Measurements from ENCODE around the gene FOXM1.

The FOXM1 gene, protein sequence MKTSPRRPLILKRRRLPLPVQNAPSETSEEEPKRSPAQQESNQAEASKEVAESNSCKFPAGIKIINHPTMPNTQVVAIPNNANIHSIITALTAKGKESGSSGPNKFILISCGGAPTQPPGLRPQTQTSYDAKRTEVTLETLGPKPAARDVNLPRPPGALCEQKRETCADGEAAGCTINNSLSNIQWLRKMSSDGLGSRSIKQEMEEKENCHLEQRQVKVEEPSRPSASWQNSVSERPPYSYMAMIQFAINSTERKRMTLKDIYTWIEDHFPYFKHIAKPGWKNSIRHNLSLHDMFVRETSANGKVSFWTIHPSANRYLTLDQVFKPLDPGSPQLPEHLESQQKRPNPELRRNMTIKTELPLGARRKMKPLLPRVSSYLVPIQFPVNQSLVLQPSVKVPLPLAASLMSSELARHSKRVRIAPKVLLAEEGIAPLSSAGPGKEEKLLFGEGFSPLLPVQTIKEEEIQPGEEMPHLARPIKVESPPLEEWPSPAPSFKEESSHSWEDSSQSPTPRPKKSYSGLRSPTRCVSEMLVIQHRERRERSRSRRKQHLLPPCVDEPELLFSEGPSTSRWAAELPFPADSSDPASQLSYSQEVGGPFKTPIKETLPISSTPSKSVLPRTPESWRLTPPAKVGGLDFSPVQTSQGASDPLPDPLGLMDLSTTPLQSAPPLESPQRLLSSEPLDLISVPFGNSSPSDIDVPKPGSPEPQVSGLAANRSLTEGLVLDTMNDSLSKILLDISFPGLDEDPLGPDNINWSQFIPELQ

DNA sequence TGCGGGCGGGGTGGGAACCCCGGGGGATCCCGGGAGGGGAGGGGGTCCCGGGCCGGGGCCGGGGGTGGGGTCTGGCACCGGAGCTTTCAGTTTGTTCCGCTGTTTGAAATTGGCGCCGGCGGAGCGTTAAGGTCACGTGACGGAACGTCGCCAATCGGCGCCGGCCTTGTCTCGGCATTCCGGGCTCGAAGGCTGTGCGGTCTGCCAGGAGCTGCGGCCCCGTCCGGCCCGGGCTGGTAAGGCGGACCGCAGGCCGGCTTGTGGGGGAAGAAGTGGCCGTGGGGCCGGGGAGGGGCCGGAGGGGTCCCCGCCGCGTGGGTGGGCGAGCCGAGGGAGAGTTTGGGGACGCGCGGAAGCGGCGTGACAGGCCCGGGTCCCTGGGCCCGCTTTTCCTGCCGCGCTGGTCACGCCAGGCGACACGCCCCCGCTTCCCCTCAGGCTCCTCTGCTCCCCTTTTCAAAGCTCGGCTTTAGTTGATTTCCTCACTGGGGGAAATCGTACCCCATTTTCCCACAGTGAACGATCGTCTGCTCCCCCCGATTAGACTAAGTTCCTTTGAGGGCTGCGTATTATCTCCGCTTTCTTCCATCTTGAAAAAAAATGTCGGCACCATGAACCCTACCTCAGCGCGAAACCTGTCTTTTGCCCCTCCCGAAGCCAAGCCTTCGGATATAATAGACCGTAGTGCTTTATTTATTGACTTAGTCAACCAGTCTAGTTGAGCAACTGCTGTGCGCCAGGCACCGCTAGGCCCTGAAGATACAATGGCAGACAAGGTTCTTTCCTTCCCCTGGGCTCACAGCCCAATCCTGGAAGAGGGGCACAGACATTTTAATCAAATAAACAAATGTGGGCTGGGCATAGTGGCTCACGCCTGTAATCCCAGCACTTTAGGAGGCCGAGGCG lies at the start of gene FOXM1, which contains the start of gene RHNO1:
FOXM1 (minus strand) TSS at position 128 of the 906 bp plus-strand sequence. CDS start 2,696 bp downstream, outside the sequence.
RHNO1 (plus strand) TSS at position 177 of the 906 bp plus-strand sequence. CDS start 8,144 bp downstream, outside the sequence.
- no peaks in the 10 kb centered on the region for H3K9me3 ChIP-seq (replicated peaks in 1 of 11)
- H3K9ac ChIP-seq: peak within 1 kb of the TSS; percentile 92 to 98 (median 97)
- H4K20me1 ChIP-seq: peaks cover 0 to 23% (median 6%) of the 10 kb centered on the region in 11 experiments; a peak in 8 of 22 replicates
- peak within 1 kb of the TSS; percentile 64 to 92 (median 79) for H3K4me3 ChIP-seq
- peaks cover 7 to 63% (median 53%) of the 10 kb centered on the region in 11 experiments; a peak in 19 of 22 replicates for H3K36me3 ChIP-seq
- no peaks in the 10 kb centered on the region for H3K27me3 ChIP-seq
- peak within 1 kb of the TSS; percentile 92 to 100 (median 95) for H3K4me2 ChIP-seq
- TF ChIP-seq Cebpa-rat (IDR thresholded peaks at IDR 0.05): no peak
- H3K27ac ChIP-seq: peak within 1 kb of the TSS; percentile 90 to 99 (median 96)
- H3K4me1 ChIP-seq: peaks cover 38 to 76% (median 53%) of the 10 kb centered on the region in 10 experiments

DNA sequence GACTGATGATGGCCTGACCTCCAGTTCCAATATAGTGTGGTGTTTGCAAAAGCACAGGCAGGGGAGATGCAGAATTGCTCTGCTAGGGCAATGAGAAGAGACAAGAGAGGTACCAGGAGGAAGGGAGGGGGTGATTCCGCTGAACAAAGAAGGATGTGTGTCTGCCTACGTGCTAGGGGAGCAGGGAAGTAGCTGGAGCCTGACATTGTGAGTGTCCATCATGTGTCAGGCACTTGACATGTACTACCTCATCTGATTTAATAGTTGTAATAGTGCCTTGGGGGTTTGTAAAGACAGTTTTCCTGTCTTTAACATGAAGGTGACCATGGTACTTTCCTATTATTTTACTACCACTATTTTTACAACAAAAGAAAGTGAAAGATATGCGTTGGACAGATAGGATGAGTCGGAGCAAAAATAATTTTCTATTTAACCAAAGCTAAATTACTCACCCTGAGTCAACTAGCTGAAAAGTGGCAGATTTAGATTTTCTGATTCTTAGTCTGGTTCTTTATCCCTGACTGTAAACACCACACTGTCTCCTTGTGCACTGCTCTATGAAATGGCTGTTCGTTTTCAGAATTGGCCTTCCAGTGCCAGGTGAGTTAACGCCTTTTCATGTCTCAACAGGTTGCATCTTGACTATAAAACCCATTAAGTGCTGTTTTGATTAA lies 48.5 kb upstream of the FOXM1 start:
- no peaks in the 10 kb centered on the region for H3K27me3 ChIP-seq
- no peak overlapping the region for H3K27ac ChIP-seq
- no peak overlapping the region for H3K4me3 ChIP-seq
- H3K9me3 ChIP-seq (replicated peaks in 1 of 11): no peaks in the 10 kb centered on the region
- no peak for TF ChIP-seq Cebpa-rat (IDR thresholded peaks at IDR 0.05)
- no peaks in the 10 kb centered on the region for H3K4me1 ChIP-seq
- no peaks in the 10 kb centered on the region for H4K20me1 ChIP-seq
- H3K9ac ChIP-seq: no peak overlapping the region
- H3K36me3 ChIP-seq: peaks cover 49 to 100% (median 77%) of the 10 kb centered on the region in 11 experiments
- no peak overlapping the region for H3K4me2 ChIP-seq

DNA sequence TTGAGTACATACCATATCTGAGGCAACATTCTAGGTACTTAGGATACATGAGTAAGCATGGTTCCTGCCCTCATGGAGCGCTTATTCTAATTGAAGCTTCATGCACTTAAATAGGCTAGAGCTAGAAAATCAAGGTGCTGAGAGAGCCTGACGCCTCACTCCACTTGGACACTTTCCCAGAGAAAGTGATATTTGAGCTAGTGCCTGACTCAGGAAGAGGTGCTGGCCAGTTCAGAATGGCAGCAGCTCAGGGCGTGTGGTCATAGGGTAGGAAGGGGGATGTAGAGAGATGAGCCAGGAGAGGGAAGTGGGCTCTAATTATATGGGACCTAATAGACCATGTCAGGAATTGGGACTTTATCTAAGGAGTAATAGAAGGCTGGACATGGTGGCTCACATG lies 47.0 kb upstream of the FOXM1 start:
- Histone ChIP-seq H3K4me2 (no peak overlapping the region), H3K27ac (no peak overlapping the region), H3K27me3 (no peaks in the 10 kb centered on the region), H3K36me3 (peaks cover 46 to 92% (median 75%) of the 10 kb centered on the region in 11 experiments), H4K20me1 (no peaks in the 10 kb centered on the region), H3K4me1 (peaks cover 0 to 11% (median 4%) of the 10 kb centered on the region in 10 experiments; a peak in 8 of 20 replicates), H3K9ac (no peak overlapping the region), H3K4me3 (no peak overlapping the region), H3K9me3 (replicated peaks in 1 of 11) (no peaks in the 10 kb centered on the region)
- TF ChIP-seq Cebpa-rat (IDR thresholded peaks at IDR 0.05): no peak

DNA sequence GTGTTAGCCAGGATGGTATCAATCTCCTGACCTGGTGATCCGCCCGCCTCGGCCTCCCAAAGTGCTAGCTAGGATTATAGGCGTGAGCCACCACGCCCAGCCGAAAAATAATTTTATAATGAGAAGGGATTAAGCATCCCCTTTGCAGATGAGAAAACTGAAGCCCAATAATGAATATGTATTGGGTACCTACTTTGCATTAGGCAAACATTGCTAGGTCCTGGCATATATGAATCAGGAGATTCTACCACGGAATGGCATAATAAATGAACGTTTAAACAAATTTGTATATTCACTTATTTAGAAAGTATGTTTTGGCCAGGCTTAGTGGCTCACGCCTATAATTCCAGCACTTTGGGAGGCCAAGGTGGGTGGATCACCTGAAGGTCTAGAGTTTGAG lies 46.1 kb upstream of the FOXM1 start:
- H3K4me1 ChIP-seq: peaks cover 0 to 11% (median 4%) of the 10 kb centered on the region in 10 experiments; a peak in 8 of 20 replicates
- no peak overlapping the region for H3K4me3 ChIP-seq
- no peaks in the 10 kb centered on the region for H3K9me3 ChIP-seq (replicated peaks in 1 of 11)
- no peak for TF ChIP-seq Cebpa-rat (IDR thresholded peaks at IDR 0.05)
- no peaks in the 10 kb centered on the region for H3K27me3 ChIP-seq
- peaks cover 44 to 91% (median 71%) of the 10 kb centered on the region in 11 experiments for H3K36me3 ChIP-seq
- H3K9ac ChIP-seq: no peak overlapping the region
- H3K4me2 ChIP-seq: no peak overlapping the region
- no peaks in the 10 kb centered on the region for H4K20me1 ChIP-seq
- no peak overlapping the region for H3K27ac ChIP-seq

DNA sequence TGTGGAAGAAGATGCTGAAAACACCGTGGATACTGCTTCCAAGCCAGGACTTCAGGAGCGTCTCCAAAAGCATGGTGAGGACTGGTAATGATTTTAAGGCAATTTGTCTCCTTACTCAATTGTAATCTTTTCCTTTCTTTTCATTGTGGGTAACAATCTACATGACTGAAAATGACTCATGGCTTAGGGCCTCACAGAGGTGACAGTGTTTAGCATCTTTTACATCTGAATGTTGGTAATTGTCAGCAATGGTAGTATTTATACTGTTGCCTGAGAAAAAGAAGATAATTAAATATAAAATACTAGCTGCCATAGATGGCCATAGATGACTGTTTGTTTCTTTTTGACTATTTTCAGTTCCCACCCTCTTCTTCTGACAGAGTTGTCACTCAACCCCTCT lies 45.4 kb upstream of the FOXM1 start:
- H4K20me1 ChIP-seq: no peaks in the 10 kb centered on the region
- H3K9ac ChIP-seq: no peak overlapping the region
- H3K4me2 ChIP-seq: no peak overlapping the region
- no peak for TF ChIP-seq Cebpa-rat (IDR thresholded peaks at IDR 0.05)
- H3K9me3 ChIP-seq (replicated peaks in 1 of 11): no peaks in the 10 kb centered on the region
- H3K4me3 ChIP-seq: no peak overlapping the region
- no peak overlapping the region for H3K27ac ChIP-seq
- peaks cover 42 to 89% (median 66%) of the 10 kb centered on the region in 11 experiments for H3K36me3 ChIP-seq
- H3K4me1 ChIP-seq: peaks cover 0 to 11% (median 4%) of the 10 kb centered on the region in 10 experiments; a peak in 8 of 20 replicates
- H3K27me3 ChIP-seq: no peaks in the 10 kb centered on the region

DNA sequence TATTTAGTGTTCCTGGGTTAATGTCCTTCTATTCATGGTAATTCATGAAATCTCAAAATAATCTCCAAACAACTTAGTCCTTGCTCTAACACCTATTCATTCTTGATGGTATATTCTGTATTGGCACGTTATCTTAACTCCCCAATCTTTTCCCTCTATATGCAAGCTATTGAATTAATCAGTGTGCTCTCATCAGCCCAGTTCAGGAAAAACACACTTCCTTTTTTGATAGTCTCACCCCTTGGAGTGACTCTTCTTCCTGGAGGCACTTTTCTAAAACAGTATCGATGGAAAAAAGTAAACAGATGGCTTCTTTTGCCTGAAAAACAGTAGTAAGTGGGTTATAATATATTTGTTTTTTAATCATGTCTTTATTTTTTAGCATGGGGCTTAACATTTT lies 42.3 kb upstream of the FOXM1 start:
- H4K20me1 ChIP-seq: no peaks in the 10 kb centered on the region
- H3K4me1 ChIP-seq: peaks cover 0 to 11% (median 4%) of the 10 kb centered on the region in 10 experiments; a peak in 8 of 20 replicates
- H3K4me3 ChIP-seq: no peak overlapping the region
- H3K9ac ChIP-seq: no peak overlapping the region
- H3K27ac ChIP-seq: no peak overlapping the region
- H3K36me3 ChIP-seq: peaks cover 36 to 78% (median 55%) of the 10 kb centered on the region in 11 experiments
- peak overlapping the region in 3 of 11 experiments; percentile 5 to 17 (median 8); a peak in 3 of 22 replicates for H3K4me2 ChIP-seq
- TF ChIP-seq Cebpa-rat (IDR thresholded peaks at IDR 0.05): no peak
- no peaks in the 10 kb centered on the region for H3K27me3 ChIP-seq
- H3K9me3 ChIP-seq (replicated peaks in 1 of 11): no peaks in the 10 kb centered on the region

DNA sequence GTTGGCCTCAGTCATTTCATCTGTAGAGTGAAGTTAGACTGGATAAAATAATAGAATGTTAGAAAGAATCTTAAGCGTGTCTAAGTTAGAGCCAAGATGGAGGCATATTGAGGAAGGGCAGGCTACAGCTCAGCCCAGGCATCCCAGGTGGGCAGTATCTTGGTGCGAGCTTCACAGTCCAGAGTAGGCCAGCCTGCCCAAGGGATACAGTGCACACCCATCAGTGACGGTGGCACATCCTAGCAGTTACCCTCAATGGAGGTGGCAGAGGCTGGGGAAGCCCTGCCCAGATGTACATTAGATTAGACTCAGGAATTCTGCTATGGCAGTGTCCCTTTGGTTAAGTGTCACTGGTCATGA lies 35.2 kb upstream of the FOXM1 start:
- Histone ChIP-seq H3K4me2 (no peak overlapping the region), H3K27ac (no peak overlapping the region), H3K4me3 (no peak overlapping the region), H3K4me1 (no peaks in the 10 kb centered on the region), H3K36me3 (peaks cover 18 to 75% (median 44%) of the 10 kb centered on the region in 11 experiments; a peak in 20 of 22 replicates), H3K27me3 (no peaks in the 10 kb centered on the region), H4K20me1 (no peaks in the 10 kb centered on the region), H3K9ac (no peak overlapping the region), H3K9me3 (replicated peaks in 1 of 11) (no peaks in the 10 kb centered on the region)
- no peak for TF ChIP-seq Cebpa-rat (IDR thresholded peaks at IDR 0.05)

DNA sequence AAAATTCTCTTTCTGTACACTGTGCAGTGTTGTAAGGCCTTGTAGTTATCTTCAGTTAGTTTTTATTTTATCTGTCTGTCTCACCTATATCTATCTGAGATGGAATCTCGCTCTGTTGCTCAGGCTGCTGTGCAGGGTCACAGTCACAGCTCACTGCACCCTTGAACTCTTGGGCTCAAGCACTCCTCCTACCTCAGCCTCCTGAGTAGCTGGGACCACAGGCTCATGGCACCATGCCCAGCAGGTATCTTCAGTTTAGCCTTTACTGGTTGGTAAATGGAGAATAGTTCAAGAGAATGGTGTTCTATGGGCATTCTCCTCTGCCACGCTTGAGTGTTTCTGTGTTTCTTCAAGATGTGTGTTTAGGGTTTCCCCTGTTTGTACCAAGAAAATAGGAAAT lies 27.3 kb upstream of the FOXM1 start:
- Histone ChIP-seq H3K9ac (no peak overlapping the region), H3K4me2 (peak overlapping the region in 4 of 11 experiments; percentile 2 to 32 (median 16); a peak in 6 of 22 replicates), H3K4me3 (no peak overlapping the region), H3K36me3 (peaks cover 0 to 12% (median 1%) of the 10 kb centered on the region in 11 experiments; a peak in 10 of 22 replicates), H3K27me3 (no peaks in the 10 kb centered on the region), H3K9me3 (replicated peaks in 1 of 11) (no peaks in the 10 kb centered on the region), H3K4me1 (peaks cover 0 to 11% (median 8%) of the 10 kb centered on the region in 10 experiments; a peak in 10 of 20 replicates), H3K27ac (no peak overlapping the region), H4K20me1 (peaks cover 0 to 18% (median 0%) of the 10 kb centered on the region in 11 experiments; a peak in 5 of 22 replicates)
- no peak for TF ChIP-seq Cebpa-rat (IDR thresholded peaks at IDR 0.05)

All from BLaER1 treated with 17β-estradiol and CSF1 and Interleukin-3, amounts not matched to agents 10 nM and 100 nM (cell line).